Panc1 (cell line): Measurements from ENCODE around the gene ENTPD1. TPM values are rescaled to one million over a fixed set of nuclear protein-coding genes. Genes with fewer than 3 reads are reported as not detected.

Source experiments
- ATAC-seq: fragments of 200-7000 bp; cut with Tn5 transposase; 2 replicates; pipeline ENCODE4 v1.9.1; 2020; ENCODE audit warnings: mild to moderate bottlenecking, moderate library complexity
- BruUV-seq: library from RNA; stranded (reverse); fragments of 400-500 nt; replicated peaks from 2 replicates; lab custom pipeline; 2021; lab: Mats Ljungman, UMichigan
- CTCF ChIA-PET: fragments of 300-600 bp; sonication (Branson Sonifier 250); formaldehyde crosslinking; loops from one replicate; lab custom pipeline; 2022; ENCODE audit warnings: antibody characterized with exemption; lab: Charles Lee
- POLR2A ChIA-PET: fragments of 300-600 bp; sonication (Branson Sonifier 250); formaldehyde crosslinking; loops from one replicate; lab custom pipeline; 2022; ENCODE audit warnings: antibody characterized with exemption; lab: Charles Lee
- DNase-seq: peaks from one replicate; pipeline ENCODE4 v3.0.0-alpha.2; 2010; ENCODE audit warnings: low read depth, low spot score
- H3K27ac ChIP-seq: 2 replicates; pipeline ENCODE4 v1.5.1; 2011; ENCODE audit warnings: mild to moderate bottlenecking, low read length, inconsistent platforms
- H3K27me3 ChIP-seq: fragments of 200-500 bp; sonication (Bioruptor generic); 2 replicates; pipeline ENCODE4 v1.6.0; 2014; ENCODE audit warnings: low read length, inconsistent platforms; ENCODE audit not compliant: control insufficient read depth, insufficient read depth
- H3K36me3 ChIP-seq: fragments of 200-500 bp; sonication (Bioruptor generic); 2 replicates; pipeline ENCODE4 v1.5.1; 2014; ENCODE audit warnings: inconsistent platforms, mild to moderate bottlenecking, low read length, moderate library complexity; ENCODE audit not compliant: control insufficient read depth, insufficient read depth
- H3K4me1 ChIP-seq: 2 replicates; pipeline ENCODE4 v1.5.1; 2011; ENCODE audit warnings: inconsistent platforms, mild to moderate bottlenecking, low read length, moderate library complexity; ENCODE audit not compliant: control insufficient read depth, insufficient read depth
- H3K4me3 ChIP-seq, 2 experiments: 2 replicates each; pipeline ENCODE4 v1.5.1; 2011 to 2012; ENCODE audit warnings: low read depth in 2 of 2, low read length in 2 of 2, mild to moderate bottlenecking in 2 of 2, inconsistent platforms in 1 of 2, moderate library complexity in 1 of 2
- H3K9me3 ChIP-seq: fragments of 200-500 bp; sonication (Bioruptor generic); 2 replicates; pipeline ENCODE4 v1.5.1; 2014; ENCODE audit warnings: low read depth, mild to moderate bottlenecking, inconsistent platforms, low read length, moderate library complexity; ENCODE audit not compliant: control insufficient read depth, insufficient read depth
- POLR2AphosphoS5 ChIP-seq: IDR thresholded peaks from 2 replicates; pipeline ENCODE4 v1.6.1; 2012; ENCODE audit warnings: mild to moderate bottlenecking, low read depth, low read length, moderate library complexity
- REST ChIP-seq, 2 experiments: IDR thresholded peaks; 2 replicates each; pipeline ENCODE4 v1.6.1; 2011 to 2012; ENCODE audit warnings: low read depth in 2 of 2, control low read depth in 1 of 2, low read length in 1 of 2, mild to moderate bottlenecking in 1 of 2, moderate library complexity in 1 of 2; ENCODE audit not compliant: insufficient read depth in 1 of 2
- SIN3A ChIP-seq: IDR thresholded peaks from 2 replicates; pipeline ENCODE4 v1.6.1; 2012; ENCODE audit warnings: low read depth, mild to moderate bottlenecking, low read length, moderate library complexity, borderline replicate concordance; ENCODE audit not compliant: insufficient read depth
- TCF7L2 ChIP-seq: IDR thresholded peaks from 2 replicates; pipeline ENCODE4 v1.6.1; 2011; ENCODE audit warnings: mild to moderate bottlenecking, low read depth, low read length, inconsistent platforms
- in situ Hi-C: cut with HindIII; loops from 2 replicates; pipeline ENCODE4 v1.10.0; 2016; ENCODE audit warnings: low sequenced_read_pairs, low pct_unique_long_range_greater_than_20kb
- intact Hi-C: fragments of 100-400 bp; cut with micrococcal nuclease; formaldehyde crosslinking; loops from one replicate; pipeline ENCODE4 v1.10.0; 2022; ENCODE audit not compliant: unreplicated experiment
- total RNA-seq: library from RNA; stranded (reverse); gene quantifications from one replicate; pipeline ENCODE4 v1.2.1, GENCODE V29; 2021; ENCODE audit not compliant: unreplicated experiment
- TF ChIP-seq, protein P1 (sequence below): fragments of 450-650 bp; IDR thresholded peaks from 2 replicates; pipeline ENCODE4 v1.5.1; 2017; ENCODE audit warnings: mild to moderate bottlenecking

Gene ENTPD1
- total RNA-seq, 1 experiment from 2014 or later: 0.31 TPM

DNA sequence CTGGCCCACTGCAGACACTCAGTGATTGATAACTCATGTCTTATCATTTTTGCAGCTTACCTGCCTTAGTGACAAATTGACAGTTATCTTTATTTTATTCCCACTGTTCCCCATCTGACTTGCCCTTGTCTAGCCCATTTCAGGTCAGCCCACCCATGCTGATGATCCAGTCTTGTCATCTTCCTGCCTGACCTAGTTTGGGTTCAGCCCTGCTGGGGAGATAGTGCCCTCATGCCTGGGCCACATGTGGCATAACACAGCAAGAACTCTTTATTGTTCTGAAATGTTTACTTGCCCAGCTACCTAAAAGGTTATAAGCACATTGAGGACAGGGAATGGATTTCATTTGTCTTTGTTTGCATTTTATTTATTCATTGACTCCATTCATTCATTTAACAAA lies 75.6 kb downstream of the ENTPD1 start:
- ChIA-PET CTCF (no interaction called here), POLR2A (no interaction called here)
- ATAC-seq (no peak), DNase-seq (no peak)
- Histone ChIP-seq H3K27ac (no peak overlapping the region), H3K9me3 (no peaks in the 10 kb centered on the region), H3K4me1 (no peaks in the 10 kb centered on the region), H3K27me3 (no peaks in the 10 kb centered on the region), H3K4me3 (no peak overlapping the region), H3K36me3 (no peaks in the 10 kb centered on the region)
- no TSS peak for BruUV-seq
- in situ Hi-C loops: no loop called here
- intact Hi-C loops: no loop called here
- no peak for TF ChIP-seq TCF7L2
- TF ChIP-seq, protein P1, sequence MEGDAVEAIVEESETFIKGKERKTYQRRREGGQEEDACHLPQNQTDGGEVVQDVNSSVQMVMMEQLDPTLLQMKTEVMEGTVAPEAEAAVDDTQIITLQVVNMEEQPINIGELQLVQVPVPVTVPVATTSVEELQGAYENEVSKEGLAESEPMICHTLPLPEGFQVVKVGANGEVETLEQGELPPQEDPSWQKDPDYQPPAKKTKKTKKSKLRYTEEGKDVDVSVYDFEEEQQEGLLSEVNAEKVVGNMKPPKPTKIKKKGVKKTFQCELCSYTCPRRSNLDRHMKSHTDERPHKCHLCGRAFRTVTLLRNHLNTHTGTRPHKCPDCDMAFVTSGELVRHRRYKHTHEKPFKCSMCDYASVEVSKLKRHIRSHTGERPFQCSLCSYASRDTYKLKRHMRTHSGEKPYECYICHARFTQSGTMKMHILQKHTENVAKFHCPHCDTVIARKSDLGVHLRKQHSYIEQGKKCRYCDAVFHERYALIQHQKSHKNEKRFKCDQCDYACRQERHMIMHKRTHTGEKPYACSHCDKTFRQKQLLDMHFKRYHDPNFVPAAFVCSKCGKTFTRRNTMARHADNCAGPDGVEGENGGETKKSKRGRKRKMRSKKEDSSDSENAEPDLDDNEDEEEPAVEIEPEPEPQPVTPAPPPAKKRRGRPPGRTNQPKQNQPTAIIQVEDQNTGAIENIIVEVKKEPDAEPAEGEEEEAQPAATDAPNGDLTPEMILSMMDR: no peak
- no peak for TF ChIP-seq REST (IDR thresholded peaks at IDR 0.05; ENCODE audit: insufficient read depth in 1 of 2, low read depth in 2 of 2, low read length in 1 of 2)
- no peak for TF ChIP-seq POLR2AphosphoS5
- TF ChIP-seq SIN3A: no peak

- intact Hi-C loops (no loop called here), in situ Hi-C loops (no loop called here)
- CTCF ChIA-PET: interaction anchor here (0.6 kb wide), 1 partner anchor 390 kb away, joined by 3 read pairs; no protein-coding TSS in a partner anchor
- no peak for DNase-seq
- Histone ChIP-seq H3K9me3 (no peaks in the 10 kb centered on the region), H3K36me3 (no peaks in the 10 kb centered on the region), H3K27ac (no peak overlapping the region), H3K4me1 (no peaks in the 10 kb centered on the region), H3K4me3 (no peak overlapping the region), H3K27me3 (no peaks in the 10 kb centered on the region)
- POLR2A ChIA-PET: no interaction called here
- BruUV-seq: no TSS peak
- no peak for ATAC-seq
- TF ChIP-seq POLR2AphosphoS5 (no peak), REST (IDR thresholded peaks at IDR 0.05; ENCODE audit: insufficient read depth in 1 of 2, low read depth in 2 of 2, low read length in 1 of 2) (no peak), SIN3A (no peak), TCF7L2 (no peak)
- TF ChIP-seq, protein P1: no peak
These were observed 76.5 kb downstream of the ENTPD1 start for GRCh38 chr10:95832216-95833041.
